ENCODE results near the gene SLC25A19. TPM values are rescaled to one million over a fixed set of nuclear protein-coding genes. Genes with fewer than 3 reads are reported as not detected.

SLC25A19 gene
- total and polyA plus RNA-seq, 10 of the 15 experiments (the other 5 are each of a cell fraction or from before 2014, with no cell fraction given), result 32.9 to 91.6 (median 53.7) TPM

DNA sequence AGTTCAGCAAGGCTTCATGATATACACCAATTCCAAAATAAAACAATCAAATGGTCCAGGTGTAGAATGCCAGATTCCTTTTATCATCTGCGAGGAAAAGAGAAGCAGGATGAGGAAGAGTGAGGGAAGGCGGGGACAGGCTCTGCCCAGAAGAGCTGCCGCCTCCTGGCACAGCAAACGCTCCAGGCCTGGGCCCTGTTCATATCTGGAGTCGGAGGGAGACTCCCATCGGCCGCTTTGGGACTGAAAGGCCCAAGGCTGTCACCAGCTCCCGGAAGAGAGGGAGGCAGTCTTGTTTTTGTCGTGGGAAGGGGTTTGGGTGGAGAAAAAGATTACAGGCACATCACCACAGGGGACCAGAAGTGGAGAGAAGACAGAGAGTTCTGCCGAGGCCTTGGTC, 29.0 kb upstream of the SLC25A19 start:
- Histone ChIP-seq H3K9me3 (replicated peaks; ENCODE audit: control insufficient read depth, insufficient read depth, low read length) (no peaks in the 10 kb centered on the region), H3K4me3 (no peak overlapping the region), H3K4me1 (ENCODE audit: control insufficient read depth, insufficient read depth, low read length) (peaks cover 85% of the 10 kb centered on the region), H3K4me2 (ENCODE audit: control insufficient read depth, insufficient read depth) (no peak overlapping the region), H3K79me2 (ENCODE audit: control insufficient read depth, insufficient read depth, low read length) (peaks cover 40% of the 10 kb centered on the region), H3K9ac (ENCODE audit: control insufficient read depth, insufficient read depth, low read length) (no peak overlapping the region), H4K20me1 (ENCODE audit: control insufficient read depth, insufficient read depth) (no peaks in the 10 kb centered on the region), H3K27ac (ENCODE audit: control insufficient read depth, insufficient read depth) (peak overlapping the region; percentile 85), H3K27me3 (replicated peaks in 1 of 2; ENCODE audit: control insufficient read depth in 2 of 2, insufficient read depth in 2 of 2, low read length in 1 of 2) (no peaks in the 10 kb centered on the region), H2AFZ (ENCODE audit: control insufficient read depth, low read depth, low read length) (no peak overlapping the region), H3K36me3 (ENCODE audit: control insufficient read depth in 2 of 2, insufficient read depth in 2 of 2, low read length in 1 of 2) (peaks cover 23 to 27% of the 10 kb centered on the region in 2 experiments)
- ChIA-PET CTCF (interaction anchor here (1.1 to 13.8 kb wide), 7 partner anchors 14 to 94 kb away, joined by 4 to 182 read pairs (median 6); partner anchors contain the start of gene SLC25A19), POLR2A (interaction anchor here (3.0 to 13.4 kb wide), 2 partner anchors 16 to 29 kb away, joined by 9 to 255 read pairs; partner anchors contain the start of gene SLC25A19), RAD21 (ENCODE audit: unreplicated experiment) (interaction anchor here (1.0 to 16.3 kb wide), 4 partner anchors 24 to 88 kb away, joined by 3 to 364 read pairs (median 4); partner anchors contain the start of genes GRB2 and SLC25A19), SMC1A (ENCODE audit: uncharacterized antibody, unreplicated experiment) (interaction anchor here (1.1 to 13.5 kb wide), 4 partner anchors 17 to 84 kb away, joined by 3 to 243 read pairs (median 45); partner anchors contain the start of gene SLC25A19)
- FAIRE-seq (no peak), DNase-seq (ENCODE audit: low read depth, low spot score) (no peak), ATAC-seq (no peak)
- WGBS (ENCODE audit: insufficient coverage, insufficient replicate concordance, low lambda C conversion rate, missing lambda C conversion rate), result 50% methylated on average over 10 of the region's 10 CpGs
- BruUV-seq (replicated peaks), result no TSS peak
- no peak for TF ChIP-seq RUNX3 (IDR thresholded peaks at IDR 0.05; ENCODE audit: low read length)
- TF ChIP-seq, protein P1, sequence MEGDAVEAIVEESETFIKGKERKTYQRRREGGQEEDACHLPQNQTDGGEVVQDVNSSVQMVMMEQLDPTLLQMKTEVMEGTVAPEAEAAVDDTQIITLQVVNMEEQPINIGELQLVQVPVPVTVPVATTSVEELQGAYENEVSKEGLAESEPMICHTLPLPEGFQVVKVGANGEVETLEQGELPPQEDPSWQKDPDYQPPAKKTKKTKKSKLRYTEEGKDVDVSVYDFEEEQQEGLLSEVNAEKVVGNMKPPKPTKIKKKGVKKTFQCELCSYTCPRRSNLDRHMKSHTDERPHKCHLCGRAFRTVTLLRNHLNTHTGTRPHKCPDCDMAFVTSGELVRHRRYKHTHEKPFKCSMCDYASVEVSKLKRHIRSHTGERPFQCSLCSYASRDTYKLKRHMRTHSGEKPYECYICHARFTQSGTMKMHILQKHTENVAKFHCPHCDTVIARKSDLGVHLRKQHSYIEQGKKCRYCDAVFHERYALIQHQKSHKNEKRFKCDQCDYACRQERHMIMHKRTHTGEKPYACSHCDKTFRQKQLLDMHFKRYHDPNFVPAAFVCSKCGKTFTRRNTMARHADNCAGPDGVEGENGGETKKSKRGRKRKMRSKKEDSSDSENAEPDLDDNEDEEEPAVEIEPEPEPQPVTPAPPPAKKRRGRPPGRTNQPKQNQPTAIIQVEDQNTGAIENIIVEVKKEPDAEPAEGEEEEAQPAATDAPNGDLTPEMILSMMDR (IDR thresholded peaks at IDR 0.05 in 2 of 3, conservative IDR thresholded peaks at IDR 0.05 in 1 of 3; ENCODE audit: control insufficient read depth in 2 of 3, extremely low read depth in 1 of 3, insufficient read depth in 1 of 3, low read depth in 3 of 3, low read length in 3 of 3), result no peak
- no peak for TF ChIP-seq MEF2B (IDR thresholded peaks at IDR 0.05; ENCODE audit: partially characterized antibody, poor library complexity, severe bottlenecking)
- no peak for TF ChIP-seq PAX8 (IDR thresholded peaks at IDR 0.05)
- TF ChIP-seq, protein P2, sequence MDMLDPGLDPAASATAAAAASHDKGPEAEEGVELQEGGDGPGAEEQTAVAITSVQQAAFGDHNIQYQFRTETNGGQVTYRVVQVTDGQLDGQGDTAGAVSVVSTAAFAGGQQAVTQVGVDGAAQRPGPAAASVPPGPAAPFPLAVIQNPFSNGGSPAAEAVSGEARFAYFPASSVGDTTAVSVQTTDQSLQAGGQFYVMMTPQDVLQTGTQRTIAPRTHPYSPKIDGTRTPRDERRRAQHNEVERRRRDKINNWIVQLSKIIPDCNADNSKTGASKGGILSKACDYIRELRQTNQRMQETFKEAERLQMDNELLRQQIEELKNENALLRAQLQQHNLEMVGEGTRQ (IDR thresholded peaks at IDR 0.05; ENCODE audit: borderline replicate concordance, low read depth, low read length), result no peak
- no peak for TF ChIP-seq CHD2 (IDR thresholded peaks at IDR 0.05; ENCODE audit: borderline replicate concordance, low read depth, low read length)
- TF ChIP-seq, protein P3, sequence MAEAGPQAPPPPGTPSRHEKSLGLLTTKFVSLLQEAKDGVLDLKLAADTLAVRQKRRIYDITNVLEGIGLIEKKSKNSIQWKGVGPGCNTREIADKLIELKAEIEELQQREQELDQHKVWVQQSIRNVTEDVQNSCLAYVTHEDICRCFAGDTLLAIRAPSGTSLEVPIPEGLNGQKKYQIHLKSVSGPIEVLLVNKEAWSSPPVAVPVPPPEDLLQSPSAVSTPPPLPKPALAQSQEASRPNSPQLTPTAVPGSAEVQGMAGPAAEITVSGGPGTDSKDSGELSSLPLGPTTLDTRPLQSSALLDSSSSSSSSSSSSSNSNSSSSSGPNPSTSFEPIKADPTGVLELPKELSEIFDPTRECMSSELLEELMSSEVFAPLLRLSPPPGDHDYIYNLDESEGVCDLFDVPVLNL (IDR thresholded peaks at IDR 0.05; ENCODE audit: low read depth, low read length), result no peak
- TF ChIP-seq BMI1 (IDR thresholded peaks at IDR 0.05; ENCODE audit: borderline replicate concordance), result no peak
- no peak for TF ChIP-seq BCL11A (IDR thresholded peaks at IDR 0.05; ENCODE audit: low read depth, low read length)
- no peak for TF ChIP-seq TAF1 (IDR thresholded peaks at IDR 0.05; ENCODE audit: borderline replicate concordance, low read depth, low read length)
- TF ChIP-seq SMC3 (IDR thresholded peaks at IDR 0.05; ENCODE audit: borderline replicate concordance, low read length), result no peak
- TF ChIP-seq RBBP5 (conservative IDR thresholded peaks at IDR 0.05), result no peak
- TF ChIP-seq LARP7 (IDR thresholded peaks at IDR 0.05), result no peak
- TF ChIP-seq, protein P4, sequence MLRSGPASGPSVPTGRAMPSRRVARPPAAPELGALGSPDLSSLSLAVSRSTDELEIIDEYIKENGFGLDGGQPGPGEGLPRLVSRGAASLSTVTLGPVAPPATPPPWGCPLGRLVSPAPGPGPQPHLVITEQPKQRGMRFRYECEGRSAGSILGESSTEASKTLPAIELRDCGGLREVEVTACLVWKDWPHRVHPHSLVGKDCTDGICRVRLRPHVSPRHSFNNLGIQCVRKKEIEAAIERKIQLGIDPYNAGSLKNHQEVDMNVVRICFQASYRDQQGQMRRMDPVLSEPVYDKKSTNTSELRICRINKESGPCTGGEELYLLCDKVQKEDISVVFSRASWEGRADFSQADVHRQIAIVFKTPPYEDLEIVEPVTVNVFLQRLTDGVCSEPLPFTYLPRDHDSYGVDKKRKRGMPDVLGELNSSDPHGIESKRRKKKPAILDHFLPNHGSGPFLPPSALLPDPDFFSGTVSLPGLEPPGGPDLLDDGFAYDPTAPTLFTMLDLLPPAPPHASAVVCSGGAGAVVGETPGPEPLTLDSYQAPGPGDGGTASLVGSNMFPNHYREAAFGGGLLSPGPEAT (IDR thresholded peaks at IDR 0.05; ENCODE audit: low read depth), result no peak
- TF ChIP-seq SMAD5 (IDR thresholded peaks at IDR 0.05; ENCODE audit: low read depth), result no peak
- TF ChIP-seq RAD51 (IDR thresholded peaks at IDR 0.05), result no peak
- no peak for TF ChIP-seq MTA3 (IDR thresholded peaks at IDR 0.05; ENCODE audit: borderline replicate concordance, low read length)
- TF ChIP-seq STAT1 (conservative IDR thresholded peaks at IDR 0.05), result no peak
- no peak for TF ChIP-seq NR2C1 (IDR thresholded peaks at IDR 0.05)
- in situ Hi-C loops (cut with MboI), result no loop called here
- intact Hi-C loops (cut with micrococcal nuclease; ENCODE audit: unreplicated experiment), result no loop called here

All from GM12878 (cell line).